ENCODE results near the gene MBNL1. TPM values are rescaled to one million over a fixed set of nuclear protein-coding genes. Genes with fewer than 3 reads are reported as not detected.
A peak's percentile ranks its signal among the peaks of the same experiment; 100 is the strongest.

MBNL1 gene
- total and polyA plus RNA-seq, 2 donors (not counting 3 experiments of a cell fraction or from before 2014, with no cell fraction given): 179 to 362 TPM

DNA sequence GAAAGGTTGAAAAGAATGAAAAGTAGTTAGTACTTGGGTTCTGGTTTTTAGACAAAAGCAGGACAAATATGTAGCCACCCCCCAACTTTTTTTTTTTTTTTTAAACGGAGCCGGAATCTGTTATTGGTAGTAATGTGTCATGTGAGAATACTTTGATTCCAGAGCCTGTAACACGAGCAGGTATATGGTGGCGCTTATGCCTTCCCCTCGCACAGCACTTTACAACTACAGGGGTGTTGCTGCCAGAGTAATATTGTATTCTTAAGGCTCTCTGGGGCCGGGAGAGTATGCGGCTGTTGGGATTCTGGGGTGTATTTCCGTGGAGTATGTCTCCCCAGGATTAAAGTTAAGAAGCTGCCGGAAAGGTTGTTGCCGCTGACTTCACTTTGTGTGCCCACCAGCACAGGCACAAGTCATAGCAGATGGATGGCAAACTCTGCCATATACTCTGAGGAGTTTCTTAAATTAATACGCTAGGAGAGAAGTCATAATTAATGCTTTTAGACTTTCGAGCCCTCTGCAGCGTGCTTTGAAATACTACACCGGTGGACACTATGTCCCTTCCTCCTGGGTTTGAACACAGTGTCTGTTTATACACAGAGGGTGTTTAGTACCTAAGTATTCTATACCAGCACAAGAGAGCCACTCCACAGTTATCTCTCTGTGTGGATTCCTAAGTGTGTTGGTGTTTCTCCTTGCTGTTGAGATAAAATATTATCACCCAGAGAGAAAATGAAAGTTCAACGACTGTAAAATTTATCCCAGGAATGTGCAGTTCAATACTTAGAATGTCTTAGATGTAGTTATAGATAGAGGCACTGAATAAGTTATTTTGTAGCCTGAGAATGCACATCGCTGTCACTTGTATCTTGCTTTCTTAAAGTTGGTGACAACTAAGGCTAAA is 1.4 kb downstream of the MBNL1 start:
- POLR2A ChIA-PET: interaction anchor here (0.7 to 1.4 kb wide), 5 partner anchors 11 to 112 kb away, joined by 3 to 6 read pairs (median 3); no protein-coding TSS in a partner anchor

More for the DNA sequence above, 1.4 kb downstream of the MBNL1 start:
- Histone ChIP-seq H2AFZ (ENCODE audit: low read depth, low read length) (no peak overlapping the region), H3K27ac (ENCODE audit: insufficient read depth, low read depth, low read length) (peak overlapping the region; percentile 86), H4K20me1 (replicated peaks; ENCODE audit: control insufficient read depth, extremely low read depth, insufficient read depth, low read length) (peaks cover under 1% of the 10 kb centered on the region), H3K4me1 (ENCODE audit: control insufficient read depth, extremely low read depth, insufficient read depth, low read length) (peaks cover 55% of the 10 kb centered on the region), H3K4me3 (replicated peaks in 1 of 3; ENCODE audit: insufficient read depth in 1 of 3, low read depth in 1 of 3, low read length in 3 of 3) (peak overlapping the region; percentile 71 to 97 (median 82)), H3K9ac (replicated peaks; ENCODE audit: extremely low read depth, insufficient read depth, low read length) (peak overlapping the region; percentile 98), H3K36me3 (ENCODE audit: control insufficient read depth in 2 of 2, extremely low read depth in 1 of 2, insufficient read depth in 2 of 2, low read length in 2 of 2) (no peaks in the 10 kb centered on the region), H3K4me2 (ENCODE audit: insufficient read depth, low read length) (peak overlapping the region; percentile 94), H3K79me2 (ENCODE audit: control insufficient read depth, insufficient read depth, low read length) (peaks cover 74% of the 10 kb centered on the region), H3K9me3 (replicated peaks; ENCODE audit: control insufficient read depth, insufficient read depth, low read length) (no peaks in the 10 kb centered on the region), H3K27me3 (ENCODE audit: control insufficient read depth in 2 of 2, insufficient read depth in 2 of 2, low read length in 2 of 2) (no peaks in the 10 kb centered on the region), H3K9me1 (replicated peaks; ENCODE audit: control insufficient read depth, extremely low read depth, insufficient read depth, low read length) (no peaks in the 10 kb centered on the region)
- no peak for FAIRE-seq
- dilution Hi-C loops (cut with MboI; ENCODE audit: extremely low pct_ligation_motif_present, low sequenced_read_pairs): no loop called here
- DNase-seq (ENCODE audit: low read depth, low spot score): peak; percentile 82
- TF ChIP-seq, protein P1, sequence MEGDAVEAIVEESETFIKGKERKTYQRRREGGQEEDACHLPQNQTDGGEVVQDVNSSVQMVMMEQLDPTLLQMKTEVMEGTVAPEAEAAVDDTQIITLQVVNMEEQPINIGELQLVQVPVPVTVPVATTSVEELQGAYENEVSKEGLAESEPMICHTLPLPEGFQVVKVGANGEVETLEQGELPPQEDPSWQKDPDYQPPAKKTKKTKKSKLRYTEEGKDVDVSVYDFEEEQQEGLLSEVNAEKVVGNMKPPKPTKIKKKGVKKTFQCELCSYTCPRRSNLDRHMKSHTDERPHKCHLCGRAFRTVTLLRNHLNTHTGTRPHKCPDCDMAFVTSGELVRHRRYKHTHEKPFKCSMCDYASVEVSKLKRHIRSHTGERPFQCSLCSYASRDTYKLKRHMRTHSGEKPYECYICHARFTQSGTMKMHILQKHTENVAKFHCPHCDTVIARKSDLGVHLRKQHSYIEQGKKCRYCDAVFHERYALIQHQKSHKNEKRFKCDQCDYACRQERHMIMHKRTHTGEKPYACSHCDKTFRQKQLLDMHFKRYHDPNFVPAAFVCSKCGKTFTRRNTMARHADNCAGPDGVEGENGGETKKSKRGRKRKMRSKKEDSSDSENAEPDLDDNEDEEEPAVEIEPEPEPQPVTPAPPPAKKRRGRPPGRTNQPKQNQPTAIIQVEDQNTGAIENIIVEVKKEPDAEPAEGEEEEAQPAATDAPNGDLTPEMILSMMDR (IDR thresholded peaks at IDR 0.05; ENCODE audit: extremely low read depth in 1 of 2, insufficient read depth in 1 of 2, low read depth in 1 of 2, low read length in 2 of 2): no peak
- BruUV-seq (replicated peaks): no TSS peak
- intact Hi-C loops (cut with micrococcal nuclease): loop anchor here (2.0 to 5.0 kb wide), 7 partner anchors 29 to 348 kb away; no protein-coding TSS in a partner anchor
- CTCF ChIA-PET: interaction anchor here (1.2 to 1.8 kb wide), 4 partner anchors 21 to 244 kb away, joined by 3 to 10 read pairs (median 6); no protein-coding TSS in a partner anchor
